ENCODE data around the gene LRRC41.

Gene LRRC41

GRCh38 chr1:46303038-46303871, at the start of gene LRRC41, which contains the start of gene UQCRH:
Gene LRRC41, minus strand, starts transcription at chr1:46303616. Its CDS starts 294 bp downstream, at chr1:46303322.
Gene UQCRH, plus strand, starts transcription at chr1:46303698. Its CDS starts 69 bp downstream, at chr1:46303767.
- no peak for TF ChIP-seq ARNT (IDR thresholded peaks at IDR 0.05)
- TF ChIP-seq BHLHE40 (IDR thresholded peaks at IDR 0.05; ENCODE audit: borderline replicate concordance): peak; percentile 90
- TF ChIP-seq L3MBTL2 (conservative IDR thresholded peaks at IDR 0.05): peak; percentile 50; the same call in 1 of the 2 replicates
- peak; percentile 59; the same call in 1 of the 2 replicates for TF ChIP-seq PKNOX1 (IDR thresholded peaks at IDR 0.05)
- TF ChIP-seq SUZ12 (IDR thresholded peaks at IDR 0.05): no peak
- TF ChIP-seq ELF4 (IDR thresholded peaks at IDR 0.05): peak; percentile 61; the same call in 1 of the 2 replicates
- TF ChIP-seq FOXM1 (IDR thresholded peaks at IDR 0.05; ENCODE audit: borderline replicate concordance): peak; percentile 45; the same call in 1 of the 2 replicates
- ChIA-PET CTCF (no interaction called here), POLR2A (interaction anchor here (0.6 to 2.9 kb wide), 16 partner anchors 11 to 776 kb away, joined by 3 to 29 read pairs (median 4); partner anchors contain the start of genes NSUN4 and RAD54L)
- peak; percentile 91 for DNase-seq (ENCODE audit: extremely low spot score)

- ChIA-PET POLR2A (interaction anchor here (0.7 kb wide), 1 partner anchor 48 kb away, joined by 3 read pairs; no protein-coding TSS in a partner anchor), CTCF (interaction anchor here (0.6 kb wide), 1 partner anchor 66 kb away, joined by 4 read pairs; no protein-coding TSS in a partner anchor)
- TF ChIP-seq ZNF384 (IDR thresholded peaks at IDR 0.05): no peak
- TF ChIP-seq FOXK2 (IDR thresholded peaks at IDR 0.05): no peak
- no peak for TF ChIP-seq HDGF (IDR thresholded peaks at IDR 0.05; ENCODE audit: borderline replicate concordance)
- no peak for TF ChIP-seq ARNT (IDR thresholded peaks at IDR 0.05)
- TF ChIP-seq NFRKB (IDR thresholded peaks at IDR 0.05): no peak
- no peak for TF ChIP-seq CTBP1 (IDR thresholded peaks at IDR 0.05; ENCODE audit: borderline replicate concordance)
- no peak for TF ChIP-seq BHLHE40 (IDR thresholded peaks at IDR 0.05; ENCODE audit: borderline replicate concordance)
- no peak for TF ChIP-seq TARDBP (IDR thresholded peaks at IDR 0.05)
- no peak for TF ChIP-seq SP1 (IDR thresholded peaks at IDR 0.05)
- no peak for TF ChIP-seq L3MBTL2 (conservative IDR thresholded peaks at IDR 0.05)
- no peak for TF ChIP-seq ELF4 (IDR thresholded peaks at IDR 0.05)
- DNase-seq (ENCODE audit: extremely low spot score): no peak
These were observed 48.9 kb upstream of the LRRC41 start for GRCh38 chr1:46352363-46352762.

- POLR2A ChIA-PET: interaction anchor here (2.2 kb wide), 1 partner anchor 12 kb away, joined by 10 read pairs; no protein-coding TSS in a partner anchor
- DNase-seq (ENCODE audit: extremely low spot score): no peak
- CTCF ChIA-PET: interaction anchor here (1.0 kb wide), 1 partner anchor 12 kb away, joined by 5 read pairs; no protein-coding TSS in a partner anchor
- TF ChIP-seq NFRKB (IDR thresholded peaks at IDR 0.05) (no peak), BHLHE40 (IDR thresholded peaks at IDR 0.05; ENCODE audit: borderline replicate concordance) (no peak), HDGF (IDR thresholded peaks at IDR 0.05; ENCODE audit: borderline replicate concordance) (no peak), CTBP1 (IDR thresholded peaks at IDR 0.05; ENCODE audit: borderline replicate concordance) (no peak), FOXA1 (IDR thresholded peaks at IDR 0.05) (no peak), ELF4 (IDR thresholded peaks at IDR 0.05) (no peak), PKNOX1 (IDR thresholded peaks at IDR 0.05) (no peak), L3MBTL2 (conservative IDR thresholded peaks at IDR 0.05) (no peak), FOXM1 (IDR thresholded peaks at IDR 0.05; ENCODE audit: borderline replicate concordance) (no peak), ARNT (IDR thresholded peaks at IDR 0.05) (no peak), ZNF384 (IDR thresholded peaks at IDR 0.05) (no peak), SP1 (IDR thresholded peaks at IDR 0.05) (no peak), SUZ12 (IDR thresholded peaks at IDR 0.05) (no peak), TARDBP (IDR thresholded peaks at IDR 0.05) (no peak), LEF1 (IDR thresholded peaks at IDR 0.05; ENCODE audit: borderline replicate concordance) (no peak), FOXK2 (IDR thresholded peaks at IDR 0.05) (no peak)
These were observed 41.9 kb upstream of the LRRC41 start for GRCh38 chr1:46345281-46345680.

GRCh38 chr1:46344481-46344880, 41.1 kb upstream of the LRRC41 start:
- CTCF ChIA-PET: no interaction called here
- DNase-seq (ENCODE audit: extremely low spot score): no peak
- POLR2A ChIA-PET: interaction anchor here (1.0 kb wide), 1 partner anchor 36 kb away, joined by 3 read pairs; no protein-coding TSS in a partner anchor
- TF ChIP-seq SP1 (IDR thresholded peaks at IDR 0.05) (no peak), L3MBTL2 (conservative IDR thresholded peaks at IDR 0.05) (no peak), NFRKB (IDR thresholded peaks at IDR 0.05) (no peak), FOXA1 (IDR thresholded peaks at IDR 0.05) (no peak), ELF4 (IDR thresholded peaks at IDR 0.05) (no peak), PKNOX1 (IDR thresholded peaks at IDR 0.05) (no peak), CTBP1 (IDR thresholded peaks at IDR 0.05; ENCODE audit: borderline replicate concordance) (no peak), SUZ12 (IDR thresholded peaks at IDR 0.05) (no peak), FOXM1 (IDR thresholded peaks at IDR 0.05; ENCODE audit: borderline replicate concordance) (no peak), TARDBP (IDR thresholded peaks at IDR 0.05) (no peak), BHLHE40 (IDR thresholded peaks at IDR 0.05; ENCODE audit: borderline replicate concordance) (no peak), LEF1 (IDR thresholded peaks at IDR 0.05; ENCODE audit: borderline replicate concordance) (no peak), ARNT (IDR thresholded peaks at IDR 0.05) (no peak), FOXK2 (IDR thresholded peaks at IDR 0.05) (no peak), ZNF384 (IDR thresholded peaks at IDR 0.05) (no peak), HDGF (IDR thresholded peaks at IDR 0.05; ENCODE audit: borderline replicate concordance) (no peak)

GRCh38 chr1:46343705-46344104, 40.3 kb upstream of the LRRC41 start:
- no peak for DNase-seq (ENCODE audit: extremely low spot score)
- TF ChIP-seq SP1 (IDR thresholded peaks at IDR 0.05) (no peak), SUZ12 (IDR thresholded peaks at IDR 0.05) (no peak), LEF1 (IDR thresholded peaks at IDR 0.05; ENCODE audit: borderline replicate concordance) (no peak), FOXK2 (IDR thresholded peaks at IDR 0.05) (no peak), FOXA1 (IDR thresholded peaks at IDR 0.05) (no peak), FOXM1 (IDR thresholded peaks at IDR 0.05; ENCODE audit: borderline replicate concordance) (no peak), BHLHE40 (IDR thresholded peaks at IDR 0.05; ENCODE audit: borderline replicate concordance) (no peak), ARNT (IDR thresholded peaks at IDR 0.05) (no peak), NFRKB (IDR thresholded peaks at IDR 0.05) (no peak), PKNOX1 (IDR thresholded peaks at IDR 0.05) (no peak), ELF4 (IDR thresholded peaks at IDR 0.05) (no peak), CTBP1 (IDR thresholded peaks at IDR 0.05; ENCODE audit: borderline replicate concordance) (no peak), L3MBTL2 (conservative IDR thresholded peaks at IDR 0.05) (no peak), ZNF384 (IDR thresholded peaks at IDR 0.05) (no peak), TARDBP (IDR thresholded peaks at IDR 0.05) (no peak), HDGF (IDR thresholded peaks at IDR 0.05; ENCODE audit: borderline replicate concordance) (no peak)
- ChIA-PET POLR2A (interaction anchor here (0.6 to 1.0 kb wide), 2 partner anchors 35 to 78 kb away, joined by 3 read pairs; no protein-coding TSS in a partner anchor), CTCF (no interaction called here)

Data from HEK293T (cell line).